A673 (cell line): ENCODE data around the gene RAB36. TPM values are rescaled to one million over a fixed set of nuclear protein-coding genes. Genes with fewer than 3 reads are reported as not detected.
A peak's percentile ranks its signal among the peaks of the same experiment; 100 is the strongest.

Source experiments
- BruUV-seq: library from RNA; stranded (reverse); fragments of 400-500 nt; replicated peaks from 2 replicates; lab custom pipeline; 2021; lab: Mats Ljungman, UMichigan
- CTCF ChIA-PET: fragments of 300-600 bp; sonication (Branson Sonifier 250); formaldehyde crosslinking; loops from one replicate; lab custom pipeline; 2022; ENCODE audit warnings: antibody characterized with exemption; lab: Charles Lee
- POLR2A ChIA-PET: fragments of 300-600 bp; sonication (Branson Sonifier 250); formaldehyde crosslinking; loops from one replicate; lab custom pipeline; 2022; ENCODE audit warnings: antibody characterized with exemption; ENCODE audit not compliant: low non-redundant PET; lab: Charles Lee
- DNase-seq: peaks from one replicate; pipeline ENCODE4 v3.0.0-alpha.2; 2015; ENCODE audit warnings: low spot score
- H3K27ac ChIP-seq: fragments of 200-600 bp; sonication (generic); 2 replicates; pipeline ENCODE4 v1.5.1; 2016; ENCODE audit warnings: mixed run types, low read depth, mild to moderate bottlenecking, mixed read lengths, antibody characterized with exemption, low read length; ENCODE audit not compliant: poor library complexity, severe bottlenecking
- H3K27me3 ChIP-seq: fragments of 200-600 bp; sonication (generic); replicated peaks from 2 replicates; pipeline ENCODE4 v1.6.1; 2017; ENCODE audit warnings: mixed run types, low read depth, mild to moderate bottlenecking, mixed read lengths, antibody characterized with exemption, low read length; ENCODE audit not compliant: insufficient read depth, poor library complexity
- H3K36me3 ChIP-seq: fragments of 200-600 bp; sonication (generic); 2 replicates; pipeline ENCODE4 v1.6.1; 2016; ENCODE audit warnings: mixed run types, mild to moderate bottlenecking, mixed read lengths, antibody characterized with exemption, low read length; ENCODE audit not compliant: insufficient read depth, poor library complexity, severe bottlenecking
- H3K4me1 ChIP-seq: fragments of 200-600 bp; sonication (generic); 2 replicates; pipeline ENCODE4 v1.6.1; 2017; ENCODE audit warnings: mixed run types, mild to moderate bottlenecking, mixed read lengths, antibody characterized with exemption, low read length; ENCODE audit not compliant: insufficient read depth, poor library complexity, severe bottlenecking
- H3K4me3 ChIP-seq: fragments of 200-600 bp; sonication (generic); 2 replicates; pipeline ENCODE4 v1.5.1; 2016; ENCODE audit warnings: low read depth, mixed run types, mild to moderate bottlenecking, mixed read lengths, low read length; ENCODE audit not compliant: poor library complexity, severe bottlenecking
- H3K9me3 ChIP-seq: fragments of 200-600 bp; sonication (generic); 2 replicates; pipeline ENCODE4 v1.6.1; 2016; ENCODE audit warnings: mixed run types, low read depth, mild to moderate bottlenecking, mixed read lengths, antibody characterized with exemption, low read length; ENCODE audit not compliant: poor library complexity, severe bottlenecking
- CTCF ChIP-seq: fragments of 300-800, 200-600 bp; sonication (generic); conservative IDR thresholded peaks from 2 replicates; pipeline ENCODE4 v1.5.1; 2017; ENCODE audit warnings: low read depth, mild to moderate bottlenecking, antibody characterized with exemption, low read length, moderate library complexity, mixed read lengths
- EZH2 ChIP-seq: fragments of 200-600 bp; sonication (generic); IDR thresholded peaks from 2 replicates; pipeline ENCODE4 v1.6.1; 2017; ENCODE audit warnings: borderline replicate concordance, low read depth, mild to moderate bottlenecking, mixed read lengths, antibody characterized with exemption, low read length; ENCODE audit not compliant: poor library complexity, severe bottlenecking
- intact Hi-C: fragments of 100-400 bp; cut with micrococcal nuclease; formaldehyde crosslinking; loops from one replicate; pipeline ENCODE4 v1.10.0; 2022; ENCODE audit not compliant: unreplicated experiment
- total RNA-seq: library from RNA; stranded (reverse); gene quantifications from 2 replicates; pipeline ENCODE4 v1.2.3, GENCODE V29; 2021

RAB36 gene
- total RNA-seq, 1 experiment from 2014 or later = 4.1 TPM

GRCh38 chr22:23110922-23111527, 34.3 kb upstream of the RAB36 start:
- Histone ChIP-seq H3K27me3 (no peaks in the 10 kb centered on the region), H3K4me1 (peaks cover 6% of the 10 kb centered on the region), H3K4me3 (no peak overlapping the region), H3K9me3 (no peaks in the 10 kb centered on the region), H3K27ac (no peak overlapping the region), H3K36me3 (no peaks in the 10 kb centered on the region)
- POLR2A ChIA-PET = no interaction called here
- no TSS peak for BruUV-seq
- no peak for DNase-seq
- intact Hi-C loops = no loop called here
- CTCF ChIA-PET = no interaction called here
- TF ChIP-seq EZH2 = no peak
- TF ChIP-seq CTCF = no peak

- H3K4me1 ChIP-seq = peaks cover 6% of the 10 kb centered on the region
These were observed 32.7 kb upstream of the RAB36 start for GRCh38 chr22:23112472-23113012.

GRCh38 chr22:23113067-23113846, 32.0 kb upstream of the RAB36 start:
- no TSS peak for BruUV-seq
- Histone ChIP-seq H3K4me1 (peaks cover 6% of the 10 kb centered on the region), H3K27me3 (no peaks in the 10 kb centered on the region), H3K36me3 (no peaks in the 10 kb centered on the region), H3K9me3 (no peaks in the 10 kb centered on the region), H3K27ac (no peak overlapping the region), H3K4me3 (no peak overlapping the region)
- DNase-seq = peak; percentile 61
- POLR2A ChIA-PET = no interaction called here
- intact Hi-C loops = no loop called here
- CTCF ChIA-PET = no interaction called here
- no peak for TF ChIP-seq CTCF
- TF ChIP-seq EZH2 = no peak

More at GRCh38 chr22:23112472-23113012, 32.7 kb upstream of the RAB36 start:
- CTCF ChIA-PET = no interaction called here
- DNase-seq = no peak
- no peaks in the 10 kb centered on the region for H3K36me3 ChIP-seq
- H3K9me3 ChIP-seq = no peaks in the 10 kb centered on the region
- no peaks in the 10 kb centered on the region for H3K27me3 ChIP-seq
- POLR2A ChIA-PET = no interaction called here
- no TSS peak for BruUV-seq
- intact Hi-C loops = no loop called here
- H3K4me3 ChIP-seq = no peak overlapping the region
- H3K27ac ChIP-seq = no peak overlapping the region
- TF ChIP-seq CTCF = no peak
- TF ChIP-seq EZH2 = no peak
